ACHN (cell line): ENCODE data around the gene PSMB4.
"Not testable (repeated sequence)": the region's sequence is repeated elsewhere in the genome, so short reads cannot be mapped to it uniquely, and the experiment has no call there.

Experiments used
- DNase-seq: peaks from one replicate; pipeline ENCODE4 v3.0.0-alpha.2; 2015
- in situ Hi-C: cut with HindIII; loops from 2 replicates; pipeline ENCODE4 v1.10.0; 2017; ENCODE audit warnings: low sequenced_read_pairs, low pct_ligation_motif_present, low pct_unique_long_range_greater_than_20kb

PSMB4 gene

GRCh38 chr1:151419819-151420218 lies 20.4 kb downstream of the PSMB4 start:
- in situ Hi-C loops = no loop called here
- DNase-seq = no peak

GRCh38 chr1:151425103-151425502 lies 25.7 kb downstream of the PSMB4 start:
- DNase-seq = no peak
- in situ Hi-C loops = no loop called here

GRCh38 chr1:151428068-151428467 lies 28.7 kb downstream of the PSMB4 start:
- in situ Hi-C loops = no loop called here
- no peak for DNase-seq

GRCh38 chr1:151433827-151434226 lies 34.5 kb downstream of the PSMB4 start:
- DNase-seq, in situ Hi-C loops: not testable (repeated sequence)

GRCh38 chr1:151435174-151435573 lies 35.8 kb downstream of the PSMB4 start:
- in situ Hi-C loops = no loop called here
- DNase-seq = no peak

- in situ Hi-C loops = no loop called here
Measured at GRCh38 chr1:151436985-151437384, 37.6 kb downstream of the PSMB4 start.

GRCh38 chr1:151437396-151437795 lies 38.0 kb downstream of the PSMB4 start:
- in situ Hi-C loops, DNase-seq: not testable (repeated sequence)

More at GRCh38 chr1:151436985-151437384, 37.6 kb downstream of the PSMB4 start:
- DNase-seq = no peak

- in situ Hi-C loops = no loop called here
- peak; percentile 86 for DNase-seq
Measured at GRCh38 chr1:151443846-151444782, 44.7 kb downstream of the PSMB4 start.

GRCh38 chr1:151444783-151445177 lies 45.4 kb downstream of the PSMB4 start:
- in situ Hi-C loops = no loop called here
- peak; percentile 8 for DNase-seq

GRCh38 chr1:151447696-151448095 lies 48.3 kb downstream of the PSMB4 start:
- in situ Hi-C loops = no loop called here
- DNase-seq = no peak
